Fibroblast of mammary gland (primary cell): Measurements from ENCODE around the gene EXPH5.

Source experiments
- DNase-seq: peaks from one replicate; pipeline ENCODE4 v3.0.0-alpha.2; 2010; ENCODE audit warnings: low read depth
- H3K4me3 ChIP-seq: 2 replicates; pipeline ENCODE4 v1.5.1; 2011; ENCODE audit warnings: low read depth, mild to moderate bottlenecking, low read length, moderate library complexity; ENCODE audit not compliant: control insufficient read depth
- CTCF ChIP-seq: conservative IDR thresholded peaks from 2 replicates; pipeline ENCODE4 v1.5.1; 2011; ENCODE audit warnings: low read depth, low read length, inconsistent platforms; ENCODE audit not compliant: control insufficient read depth, insufficient read depth

Gene EXPH5

GRCh38 chr11:108527382-108527781 is 66.2 kb downstream of the EXPH5 start:
- no peak overlapping the region for H3K4me3 ChIP-seq
- no peak for DNase-seq
- no peak for TF ChIP-seq CTCF

- DNase-seq: no peak
- TF ChIP-seq CTCF: no peak
Measured at GRCh38 chr11:108525161-108525560, 68.4 kb downstream of the EXPH5 start.

DNA sequence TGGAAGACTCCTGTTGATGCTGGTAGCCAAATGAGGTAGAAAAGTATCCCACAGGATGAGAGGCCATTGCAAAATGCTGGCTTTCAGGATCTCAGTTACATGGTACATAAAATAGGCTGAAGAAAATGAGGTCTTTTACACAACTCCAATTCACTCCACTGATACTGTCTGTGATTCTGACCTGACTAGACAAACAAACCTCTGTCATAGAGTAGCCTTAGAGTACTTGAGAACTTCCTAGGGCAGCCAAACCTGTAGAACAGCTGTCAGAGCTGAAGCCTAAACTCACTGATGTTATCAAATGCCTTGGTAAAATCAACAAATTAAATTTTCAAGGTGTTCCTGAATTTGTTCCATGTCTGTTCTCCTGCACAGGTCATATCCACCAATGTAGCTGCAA is 69.1 kb downstream of the EXPH5 start:
- no peak for DNase-seq
- TF ChIP-seq CTCF: no peak

More at GRCh38 chr11:108525161-108525560, 68.4 kb downstream of the EXPH5 start:
- H3K4me3 ChIP-seq: no peak overlapping the region

DNA sequence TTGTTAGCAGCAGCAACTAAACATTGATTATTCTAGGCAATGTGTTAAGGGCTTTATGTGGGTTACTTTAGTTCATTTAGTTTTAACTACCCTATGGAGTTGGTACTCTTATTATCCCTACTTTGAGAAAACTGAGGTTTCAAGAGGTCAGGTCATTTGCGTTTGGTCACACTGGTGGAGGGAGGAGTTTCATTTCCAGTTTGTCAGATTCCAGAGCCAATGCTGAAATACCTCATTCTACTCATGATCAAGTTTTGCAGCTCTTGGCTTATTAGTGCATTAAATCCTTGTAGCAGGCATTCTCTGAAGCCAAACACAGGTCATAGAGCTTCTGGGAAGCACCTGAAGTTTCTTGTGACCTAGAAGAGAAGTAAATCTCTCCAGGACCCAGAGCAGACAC is 71.2 kb downstream of the EXPH5 start:
- TF ChIP-seq CTCF: no peak
- no peak for DNase-seq
- no peak overlapping the region for H3K4me3 ChIP-seq

More for the DNA sequence above, 69.1 kb downstream of the EXPH5 start:
- no peak overlapping the region for H3K4me3 ChIP-seq

GRCh38 chr11:108518581-108518980 is 75.0 kb downstream of the EXPH5 start:
- H3K4me3 ChIP-seq: no peak overlapping the region
- TF ChIP-seq CTCF: no peak
- DNase-seq: no peak

DNA sequence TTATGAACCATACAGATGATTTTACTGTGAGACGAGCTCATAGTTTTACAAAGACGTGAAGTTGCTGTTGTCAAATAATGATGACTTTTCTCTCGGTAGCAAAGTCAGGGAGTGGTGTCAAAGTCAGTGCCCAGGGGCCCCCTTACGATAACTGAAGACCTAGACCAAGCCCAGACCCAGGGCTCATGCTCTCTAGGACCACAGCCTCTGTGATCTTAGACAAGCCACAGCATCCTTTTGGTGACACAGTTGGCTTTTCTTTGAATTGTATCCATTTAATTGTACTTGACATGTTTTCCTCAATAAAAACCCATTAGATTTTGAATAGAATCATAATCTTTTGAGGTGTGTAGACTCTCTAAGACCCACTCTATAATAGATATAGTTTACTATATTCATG is 77.4 kb downstream of the EXPH5 start:
- DNase-seq: no peak
- no peak overlapping the region for H3K4me3 ChIP-seq
- no peak for TF ChIP-seq CTCF

DNA sequence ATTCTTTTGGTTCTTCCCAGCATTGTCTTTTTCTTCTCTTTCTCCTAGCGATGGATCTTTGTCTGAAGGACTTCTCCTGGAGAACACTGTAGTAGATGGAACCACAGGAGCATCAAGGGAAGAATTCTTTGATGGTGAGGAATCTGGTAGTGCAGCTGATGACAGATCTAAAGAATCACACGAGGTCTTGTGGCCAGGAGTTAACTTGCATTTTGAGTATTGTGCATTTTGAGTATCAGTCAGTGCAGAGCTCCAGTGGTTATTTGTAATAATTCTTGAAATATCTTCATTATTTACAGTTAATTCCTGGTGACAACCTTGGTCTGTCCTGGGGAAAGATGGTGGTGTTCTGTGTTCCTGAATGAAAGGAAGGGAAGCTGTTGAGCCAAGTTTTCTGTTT is 80.9 kb downstream of the EXPH5 start:
- no peak for DNase-seq
- no peak overlapping the region for H3K4me3 ChIP-seq
- no peak for TF ChIP-seq CTCF
